BLaER1 treated with 17β-estradiol and CSF1 and Interleukin-3, amounts not matched to agents 10 nM and 100 nM (cell line): ENCODE data around the gene RAD23B.

Source experiments
- H3K27ac ChIP-seq, 11 experiments: shearing (Covaris generic); formaldehyde crosslinking; 2 replicates each; pipeline ENCODE4 v1.8.1; 2022
- H3K27me3 ChIP-seq, 11 experiments: shearing (Covaris generic); formaldehyde crosslinking; 2 replicates each; pipeline ENCODE4 v1.8.1; 2022
- H3K36me3 ChIP-seq, 11 experiments: shearing (Covaris generic); formaldehyde crosslinking; 2 replicates each; pipeline ENCODE4 v1.8.1; 2022
- H3K4me1 ChIP-seq, 10 experiments: shearing (Covaris generic); formaldehyde crosslinking; 2 replicates each; pipeline ENCODE4 v1.8.1; 2022
- H3K4me2 ChIP-seq, 11 experiments: shearing (Covaris generic); formaldehyde crosslinking; 2 replicates each; pipeline ENCODE4 v1.8.1; 2022
- H3K4me3 ChIP-seq, 10 experiments: shearing (Covaris generic); formaldehyde crosslinking; 2 replicates each; pipeline ENCODE4 v1.8.1; 2022
- H3K9ac ChIP-seq, 11 experiments: shearing (Covaris generic); formaldehyde crosslinking; 2 replicates each; pipeline ENCODE4 v1.8.1; 2022
- H3K9me3 ChIP-seq, 11 experiments: shearing (Covaris generic); formaldehyde crosslinking; replicated peaks in 1 of 11; 2 replicates each; pipeline ENCODE4 v1.8.1; 2022
- H4K20me1 ChIP-seq, 11 experiments: shearing (Covaris generic); formaldehyde crosslinking; 2 replicates each; pipeline ENCODE4 v1.8.1; 2022
- Cebpa-rat ChIP-seq, 11 experiments: shearing (Covaris generic); IDR thresholded peaks; 2 replicates each; pipeline ENCODE4 v1.8.1; 2022

The RAD23B gene

DNA sequence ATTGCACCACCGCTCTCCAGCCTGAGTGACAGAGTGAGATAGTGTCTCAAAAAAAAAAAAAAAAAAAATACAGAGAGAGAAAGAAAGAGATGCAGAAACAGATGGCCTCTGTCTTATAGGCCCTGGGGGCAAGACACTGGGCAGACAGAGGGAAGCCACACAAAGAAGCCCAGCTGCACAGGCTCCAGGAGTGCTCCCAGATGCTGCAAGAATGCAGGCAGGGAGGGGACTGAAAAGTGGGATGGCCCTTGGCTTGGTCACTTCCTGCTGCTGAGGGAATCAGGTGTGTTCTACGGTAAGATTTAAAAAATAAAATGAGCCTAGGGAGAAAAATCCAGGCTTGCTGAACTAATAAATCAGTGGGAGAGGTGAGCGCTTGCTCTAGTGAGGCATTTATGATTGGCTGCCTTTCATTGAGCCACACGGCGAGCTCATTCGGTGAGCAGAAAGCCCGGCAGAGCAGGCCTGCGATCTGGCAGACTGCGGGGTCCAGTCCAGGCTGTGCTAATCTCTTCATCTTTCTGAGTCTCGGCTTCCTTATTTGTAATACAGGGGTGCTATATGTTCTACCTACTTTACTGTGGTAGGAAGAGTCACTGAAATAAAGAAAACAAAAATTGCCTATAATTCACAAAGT is 80.6 kb downstream of the RAD23B start:
- TF ChIP-seq Cebpa-rat (IDR thresholded peaks at IDR 0.05) = no peak
- no peaks in the 10 kb centered on the region for H3K27me3 ChIP-seq
- H3K36me3 ChIP-seq = no peaks in the 10 kb centered on the region
- no peak overlapping the region for H3K27ac ChIP-seq
- no peak overlapping the region for H3K9ac ChIP-seq
- 0 out of 22 replicates have a peak, but pooled peaks cover 0 to 6% (median 0%) of the 10 kb centered on the region in 11 experiments for H3K9me3 ChIP-seq
- no peak overlapping the region for H3K4me3 ChIP-seq
- peaks cover 0 to 8% (median 0%) of the 10 kb centered on the region in 10 experiments; a peak in 3 of 20 replicates for H3K4me1 ChIP-seq
- no peak overlapping the region for H3K4me2 ChIP-seq
- no peaks in the 10 kb centered on the region for H4K20me1 ChIP-seq

DNA sequence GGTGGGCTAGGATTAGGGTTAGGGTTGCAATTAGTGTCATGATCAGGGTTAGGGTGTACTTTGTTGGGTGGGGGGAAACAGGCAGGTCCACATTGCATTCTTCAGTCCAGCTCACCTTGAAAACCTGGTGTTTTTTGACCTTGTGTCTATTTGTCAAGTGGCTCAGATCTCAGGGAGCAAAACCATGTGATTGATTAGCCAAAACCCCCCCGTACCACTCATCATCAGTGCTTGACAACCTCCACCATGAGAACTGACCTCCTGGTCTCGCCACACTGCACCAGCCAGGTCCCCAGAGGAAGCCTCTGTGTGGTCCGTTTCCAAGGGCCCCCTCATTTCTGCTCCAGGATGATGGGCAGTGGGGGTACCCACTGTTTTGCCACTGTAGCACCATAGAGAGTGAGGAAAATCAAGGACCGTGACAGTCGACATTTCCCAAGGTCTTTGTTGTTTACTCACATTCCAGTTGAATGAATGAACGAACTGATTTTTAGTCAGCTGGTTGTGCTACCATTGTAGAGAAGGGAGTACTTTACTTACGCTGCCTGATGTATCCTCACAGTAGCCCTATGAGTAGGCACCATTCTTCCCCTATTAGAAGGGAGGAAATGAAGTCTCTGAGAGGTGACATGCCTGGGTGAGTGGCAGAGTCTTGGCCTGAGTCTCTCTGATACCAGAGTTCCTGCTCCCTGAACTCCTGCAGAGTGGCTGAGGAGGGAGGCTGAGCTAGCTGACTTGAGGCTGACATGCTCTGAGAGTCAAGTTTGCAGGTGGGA is 84.8 kb downstream of the RAD23B start:
- Histone ChIP-seq H3K9me3 (no peaks in the 10 kb centered on the region), H3K9ac (no peak overlapping the region), H3K4me1 (peaks cover 0 to 8% (median 0%) of the 10 kb centered on the region in 10 experiments; a peak in 3 of 20 replicates), H3K4me3 (no peak overlapping the region), H3K27me3 (no peaks in the 10 kb centered on the region), H3K4me2 (peak overlapping the region in 2 of 11 experiments; percentile 20; a peak in 1 of 22 replicates), H3K27ac (no peak overlapping the region), H3K36me3 (no peaks in the 10 kb centered on the region), H4K20me1 (no peaks in the 10 kb centered on the region)
- no peak for TF ChIP-seq Cebpa-rat (IDR thresholded peaks at IDR 0.05)

DNA sequence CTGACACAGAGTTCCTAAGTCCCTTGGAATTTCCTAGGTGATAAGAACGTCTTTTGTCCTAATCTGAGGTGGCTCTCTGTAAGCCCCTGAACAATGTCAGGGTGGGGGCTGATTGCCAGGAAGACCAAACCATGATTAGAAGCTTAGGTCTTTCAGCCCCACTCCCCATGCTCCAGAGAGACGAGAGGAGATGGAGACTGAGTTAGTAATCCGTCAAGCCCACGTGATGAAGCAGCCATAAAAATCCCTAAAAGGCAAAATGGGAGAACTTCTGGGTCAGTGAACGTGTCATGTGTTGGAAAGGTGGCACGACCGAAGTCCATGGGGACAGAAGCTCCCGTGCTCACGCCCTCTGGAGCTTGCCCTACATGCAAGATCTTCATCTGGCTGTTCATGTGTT is 85.6 kb downstream of the RAD23B start:
- H3K9ac ChIP-seq = no peak overlapping the region
- H3K4me3 ChIP-seq = no peak overlapping the region
- no peak for TF ChIP-seq Cebpa-rat (IDR thresholded peaks at IDR 0.05)
- no peaks in the 10 kb centered on the region for H3K36me3 ChIP-seq
- no peaks in the 10 kb centered on the region for H3K27me3 ChIP-seq
- no peak overlapping the region for H3K4me2 ChIP-seq
- no peak overlapping the region for H3K27ac ChIP-seq
- peaks cover 0 to 8% (median 0%) of the 10 kb centered on the region in 10 experiments; a peak in 3 of 20 replicates for H3K4me1 ChIP-seq
- no peaks in the 10 kb centered on the region for H3K9me3 ChIP-seq
- H4K20me1 ChIP-seq = no peaks in the 10 kb centered on the region

DNA sequence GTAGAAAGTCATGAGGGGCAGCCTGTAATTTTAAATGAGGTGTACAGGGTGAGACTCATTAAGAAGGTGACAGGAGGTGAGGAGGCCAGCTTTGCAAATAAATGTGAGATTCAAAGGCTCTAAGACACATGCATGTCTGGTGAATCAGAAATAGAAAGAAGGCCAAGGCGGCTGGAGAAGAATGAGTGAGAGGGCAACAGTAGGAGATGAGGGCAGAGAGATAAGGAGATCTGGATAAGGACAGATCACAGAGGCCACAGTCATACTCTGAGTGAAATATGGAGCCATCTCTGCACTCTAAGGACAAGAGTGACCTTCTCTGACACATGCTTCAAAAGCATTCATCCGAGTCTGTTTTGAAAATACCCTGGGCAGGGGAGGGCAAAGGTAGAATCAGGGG is 90.7 kb downstream of the RAD23B start:
- Histone ChIP-seq H3K36me3 (no peaks in the 10 kb centered on the region), H3K9ac (no peak overlapping the region), H3K27ac (no peak overlapping the region), H3K4me2 (no peak overlapping the region), H3K27me3 (no peaks in the 10 kb centered on the region), H3K9me3 (no peaks in the 10 kb centered on the region), H3K4me3 (no peak overlapping the region), H4K20me1 (no peaks in the 10 kb centered on the region), H3K4me1 (peaks cover 0 to 23% (median 0%) of the 10 kb centered on the region in 10 experiments; a peak in 6 of 20 replicates)
- TF ChIP-seq Cebpa-rat (IDR thresholded peaks at IDR 0.05) = no peak

DNA sequence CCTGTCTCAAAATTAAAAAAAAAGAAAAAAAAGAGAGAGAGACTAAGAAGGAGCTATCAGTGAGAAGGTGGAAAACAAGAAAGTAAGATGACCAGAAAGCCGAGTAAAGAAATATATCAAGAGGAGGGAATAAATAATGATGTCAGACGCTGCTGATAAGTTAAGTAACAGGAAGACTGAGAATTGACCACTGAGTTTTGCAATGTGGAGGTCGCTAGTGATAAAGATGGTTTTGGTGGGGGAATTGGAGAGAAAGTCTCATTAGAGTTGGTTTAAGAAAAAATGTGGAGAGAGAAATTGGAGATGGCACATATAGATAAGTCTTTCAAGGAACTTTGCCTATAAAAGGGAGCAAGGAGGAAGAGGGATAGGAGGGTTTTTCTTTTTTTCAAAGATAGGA is 91.9 kb downstream of the RAD23B start:
- Histone ChIP-seq H3K36me3 (no peaks in the 10 kb centered on the region), H3K4me3 (no peak overlapping the region), H3K4me1 (peaks cover 0 to 23% (median 0%) of the 10 kb centered on the region in 10 experiments; a peak in 6 of 20 replicates), H3K9ac (no peak overlapping the region), H3K27ac (no peak overlapping the region), H3K4me2 (peak overlapping the region in 1 of 11 experiments; percentile 62; a peak in 1 of 22 replicates), H4K20me1 (no peaks in the 10 kb centered on the region), H3K27me3 (no peaks in the 10 kb centered on the region), H3K9me3 (no peaks in the 10 kb centered on the region)
- no peak for TF ChIP-seq Cebpa-rat (IDR thresholded peaks at IDR 0.05)

DNA sequence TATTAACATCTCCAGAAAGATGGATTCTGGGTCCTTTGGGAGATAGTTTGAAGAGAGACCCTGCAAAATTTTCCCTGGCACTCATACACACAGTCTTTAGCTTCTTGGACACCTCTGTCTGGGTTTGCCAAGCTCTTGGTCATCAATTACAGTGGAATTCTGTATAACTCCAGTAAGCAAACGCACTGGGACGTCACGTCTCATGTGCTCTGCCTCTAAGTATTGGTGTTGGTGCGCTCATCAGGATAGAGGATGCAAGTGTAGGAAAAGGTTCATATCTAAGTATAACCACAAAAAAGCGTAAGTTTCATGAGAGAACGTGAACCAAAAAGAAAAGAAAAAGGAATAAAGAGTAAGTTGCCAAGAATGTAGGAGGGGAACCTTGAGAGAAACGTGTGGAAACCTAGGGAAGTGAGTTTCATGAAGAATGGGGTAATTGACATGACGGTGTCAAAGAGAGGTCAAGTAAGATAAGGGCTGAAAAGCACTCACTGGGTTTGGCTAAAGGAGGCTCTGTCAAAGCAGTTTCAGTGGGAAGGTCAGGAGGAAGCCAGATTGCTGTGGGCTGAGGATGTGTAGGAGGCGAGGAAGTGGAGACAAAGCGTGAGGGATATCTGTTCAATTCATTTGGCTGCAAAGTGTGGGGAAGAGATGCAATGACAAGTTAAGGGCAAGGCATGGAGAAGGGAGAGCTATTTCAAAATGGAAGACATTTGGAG is 92.7 kb downstream of the RAD23B start:
- Histone ChIP-seq H4K20me1 (no peaks in the 10 kb centered on the region), H3K9ac (no peak overlapping the region), H3K4me1 (peaks cover 0 to 23% (median 0%) of the 10 kb centered on the region in 10 experiments; a peak in 6 of 20 replicates), H3K27me3 (no peaks in the 10 kb centered on the region), H3K4me2 (peak overlapping the region in 3 of 11 experiments; percentile 9 to 62 (median 58); a peak in 5 of 22 replicates), H3K4me3 (no peak overlapping the region), H3K9me3 (no peaks in the 10 kb centered on the region), H3K27ac (no peak overlapping the region), H3K36me3 (no peaks in the 10 kb centered on the region)
- no peak for TF ChIP-seq Cebpa-rat (IDR thresholded peaks at IDR 0.05)

DNA sequence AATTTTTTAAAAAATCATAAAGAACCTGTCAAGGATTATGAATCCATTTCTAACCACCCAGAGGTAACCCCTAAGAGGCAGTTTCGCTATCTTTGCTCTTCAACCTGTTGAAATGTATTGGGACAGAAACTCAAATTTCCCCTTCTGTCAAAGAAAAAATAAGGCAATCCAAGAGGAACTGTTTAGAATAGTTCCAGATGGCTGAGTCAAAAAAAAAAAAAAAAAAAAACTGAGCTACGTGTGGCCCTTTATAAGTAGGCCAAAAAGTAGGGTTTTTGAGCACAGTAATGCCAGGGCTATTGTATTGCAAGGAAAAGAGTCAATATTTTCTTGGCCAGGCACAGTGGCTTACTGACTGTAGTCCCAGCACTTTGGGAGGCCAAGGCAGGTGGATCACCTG is 94.9 kb downstream of the RAD23B start:
- peaks cover 0 to 23% (median 0%) of the 10 kb centered on the region in 10 experiments; a peak in 6 of 20 replicates for H3K4me1 ChIP-seq
- H3K27ac ChIP-seq = no peak overlapping the region
- no peak overlapping the region for H3K4me3 ChIP-seq
- TF ChIP-seq Cebpa-rat (IDR thresholded peaks at IDR 0.05) = no peak
- no peak overlapping the region for H3K9ac ChIP-seq
- no peaks in the 10 kb centered on the region for H4K20me1 ChIP-seq
- no peaks in the 10 kb centered on the region for H3K27me3 ChIP-seq
- no peaks in the 10 kb centered on the region for H3K36me3 ChIP-seq
- H3K4me2 ChIP-seq = no peak overlapping the region
- no peaks in the 10 kb centered on the region for H3K9me3 ChIP-seq
